K562 (cell line): ENCODE results near the gene KLHL12. TPM values are rescaled to one million over a fixed set of nuclear protein-coding genes. Genes with fewer than 3 reads are reported as not detected.

Experiments used
- CTBP1 ChIP-seq: fragments of 450-650 bp; IDR thresholded peaks from 2 replicates; pipeline ENCODE4 v1.6.1; 2016; ENCODE audit warnings: borderline replicate concordance
- EP300 ChIP-seq: IDR thresholded peaks from 2 replicates; pipeline ENCODE4 v1.6.1; 2012; ENCODE audit warnings: low read length, improper control_type of control experiment
- ESRRA ChIP-seq: fragments of 450-650 bp; IDR thresholded peaks from 2 replicates; pipeline ENCODE4 v1.6.1; 2014; ENCODE audit warnings: low read depth, mild to moderate bottlenecking, moderate library complexity, borderline replicate concordance
- HNRNPL ChIP-seq: fragments of 200-400 bp; formaldehyde crosslinking; IDR thresholded peaks from 2 replicates; pipeline ENCODE4 v1.6.1; 2017; ENCODE audit warnings: low read depth, mild to moderate bottlenecking, low read length
- MTF1 ChIP-seq: fragments of 250-450 bp; sonication (Bioruptor Pico); IDR thresholded peaks from 2 replicates; pipeline ENCODE4 v1.9.0; 2021; ENCODE audit warnings: moderate library complexity, mild to moderate bottlenecking, inconsistent platforms, borderline replicate concordance
- PCBP1 ChIP-seq: fragments of 200-400 bp; formaldehyde crosslinking; IDR thresholded peaks from 2 replicates; pipeline ENCODE4 v1.6.1; 2018; ENCODE audit warnings: mild to moderate bottlenecking, low read depth, low read length; ENCODE audit not compliant: poor library complexity, severe bottlenecking
- PRMT5 ChIP-seq: sonication (generic); formaldehyde crosslinking; IDR thresholded peaks from 2 replicates; pipeline ENCODE4 v1.5.0; 2020; ENCODE audit warnings: missing genetic modification reagents
- RB1 ChIP-seq: fragments of 450-650 bp; IDR thresholded peaks from 2 replicates; pipeline ENCODE4 v1.6.1; 2017; ENCODE audit warnings: low read depth, mild to moderate bottlenecking
- RBM25 ChIP-seq: fragments of 200-400 bp; formaldehyde crosslinking; IDR thresholded peaks from 2 replicates; pipeline ENCODE4 v1.6.1; 2018; ENCODE audit warnings: low read length, low read depth, moderate library complexity; ENCODE audit not compliant: severe bottlenecking
- SAP30 ChIP-seq: fragments of 200-600 bp; sonication (generic); IDR thresholded peaks from 2 replicates; pipeline ENCODE4 v1.6.1; 2012; ENCODE audit warnings: borderline replicate concordance, low read depth, mild to moderate bottlenecking, moderate library complexity, low read length, control low read depth, inconsistent platforms; ENCODE audit not compliant: insufficient read depth, poor library complexity, severe bottlenecking
- TGIF2 ChIP-seq: sonication (generic); formaldehyde crosslinking; IDR thresholded peaks from 2 replicates; pipeline ENCODE4 v1.8.1; 2022; ENCODE audit warnings: mild to moderate bottlenecking, missing genetic modification reagents, moderate library complexity
- ZNF668 ChIP-seq: fragments of 250-450 bp; sonication (Bioruptor Pico); IDR thresholded peaks from 2 replicates; pipeline ENCODE4 v1.8.0; 2022; ENCODE audit warnings: mild to moderate bottlenecking, inconsistent platforms
- polyA plus RNA-seq, 8 experiments: library from polyadenylated mRNA; depleted of rRNA in 4 of 8; stranded (reverse) in 5 of 8; unstranded in 3 of 8; fragments of >200 nt; fragmentation: Nextera tagmentation in 2 of 8; fragmentation: Illumina TruSeq in 1 of 8; extraction: Ambion mirVana in 2 of 8; extraction: Trizol in 1 of 8; gene quantifications; 2 replicates each; pipeline versions ENCODE4 v1.2.1 to v1.2.3, GENCODE V29; 2011 to 2014; ENCODE audit warnings: inconsistent platforms in 1 of 8, missing spikeins in 1 of 8
- total RNA-seq, 7 experiments: library from RNA; depleted of rRNA in 6 of 7; stranded (reverse); fragments of >200 nt in 6 of 7; fragmentation: Illumina TruSeq in 2 of 7; extraction: Trizol in 2 of 7; gene quantifications; 2 replicates each; pipeline versions ENCODE4 v1.2.1 to v1.2.3, GENCODE V29; 2011 to 2021; ENCODE audit warnings: low replicate concordance in 1 of 7
- TF ChIP-seq, protein P1 (sequence below): sonication (generic); formaldehyde crosslinking; IDR thresholded peaks from 2 replicates; pipeline ENCODE4 v1.8.0; 2023; ENCODE audit warnings: missing genetic modification reagents, mild to moderate bottlenecking, borderline replicate concordance
- TF ChIP-seq, protein P2 (sequence below): sonication (generic); formaldehyde crosslinking; IDR thresholded peaks from 2 replicates; pipeline ENCODE4 v1.8.0; 2022; ENCODE audit warnings: missing genetic modification reagents, mild to moderate bottlenecking, borderline replicate concordance
- TF ChIP-seq, protein P3 (sequence below): fragments of 450-650 bp; formaldehyde crosslinking; IDR thresholded peaks from 2 replicates; pipeline ENCODE4 v1.4.0; 2022; ENCODE audit warnings: mild to moderate bottlenecking, moderate library complexity
- TF ChIP-seq, protein P4 (sequence below): fragments of 250-450 bp; sonication (Bioruptor Pico); IDR thresholded peaks from 2 replicates; pipeline ENCODE4 v1.6.1; 2021; ENCODE audit warnings: mild to moderate bottlenecking
- TF ChIP-seq, protein P5 (sequence below): conservative IDR thresholded peaks from 2 replicates; pipeline ENCODE4 v1.6.1; 2011; ENCODE audit warnings: low read depth, mild to moderate bottlenecking, low read length; ENCODE audit not compliant: control insufficient read depth

KLHL12 gene
- total and polyA plus RNA-seq, 9 of the 15 experiments (the other 6 are each of a cell fraction or from before 2014, with no cell fraction given): 23.1 to 85.1 (median 35.0) TPM

DNA sequence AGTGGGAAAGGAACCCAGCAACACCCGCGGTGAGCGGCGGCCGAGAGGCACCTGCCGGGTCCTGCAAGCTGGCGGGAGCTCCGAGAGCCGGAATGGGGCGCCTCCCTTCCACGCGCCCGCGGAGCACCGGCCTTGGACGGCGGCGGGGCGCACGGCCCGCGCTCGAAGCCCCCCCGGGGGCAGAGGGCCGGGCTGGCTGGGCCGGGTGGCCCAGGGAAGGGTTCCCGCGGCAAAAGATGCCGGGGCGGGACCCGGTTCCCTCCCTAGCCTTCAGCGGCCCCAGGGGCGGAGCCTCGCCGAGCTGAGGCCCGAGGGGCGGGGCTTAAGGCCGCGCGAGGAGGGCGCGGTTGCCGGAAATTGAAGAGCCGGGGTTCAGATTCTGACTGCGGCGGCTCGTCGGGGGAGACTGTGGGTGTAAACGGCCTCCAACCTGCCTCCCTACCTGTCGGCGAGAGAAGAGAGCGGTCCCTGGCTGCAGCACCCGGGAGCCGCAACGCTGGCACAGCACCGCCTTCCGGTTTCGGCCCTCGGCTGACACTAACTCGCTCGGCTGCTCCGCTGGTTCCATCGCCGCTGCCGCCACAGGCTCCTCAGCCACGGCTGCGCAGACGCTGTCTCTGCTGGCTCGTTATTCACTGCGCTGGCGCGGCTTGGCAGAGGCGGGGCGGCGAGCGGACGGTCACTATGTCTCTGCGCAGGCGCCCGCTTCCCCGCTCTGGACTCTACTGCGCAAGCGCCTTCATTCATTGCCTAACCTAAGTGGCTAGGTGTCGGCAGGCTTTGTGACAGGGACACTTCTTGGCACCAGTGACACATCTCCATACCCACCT lies 38.3 kb downstream of the KLHL12 start, which contains the start of gene RABIF (continued):
- TF ChIP-seq, protein P1, sequence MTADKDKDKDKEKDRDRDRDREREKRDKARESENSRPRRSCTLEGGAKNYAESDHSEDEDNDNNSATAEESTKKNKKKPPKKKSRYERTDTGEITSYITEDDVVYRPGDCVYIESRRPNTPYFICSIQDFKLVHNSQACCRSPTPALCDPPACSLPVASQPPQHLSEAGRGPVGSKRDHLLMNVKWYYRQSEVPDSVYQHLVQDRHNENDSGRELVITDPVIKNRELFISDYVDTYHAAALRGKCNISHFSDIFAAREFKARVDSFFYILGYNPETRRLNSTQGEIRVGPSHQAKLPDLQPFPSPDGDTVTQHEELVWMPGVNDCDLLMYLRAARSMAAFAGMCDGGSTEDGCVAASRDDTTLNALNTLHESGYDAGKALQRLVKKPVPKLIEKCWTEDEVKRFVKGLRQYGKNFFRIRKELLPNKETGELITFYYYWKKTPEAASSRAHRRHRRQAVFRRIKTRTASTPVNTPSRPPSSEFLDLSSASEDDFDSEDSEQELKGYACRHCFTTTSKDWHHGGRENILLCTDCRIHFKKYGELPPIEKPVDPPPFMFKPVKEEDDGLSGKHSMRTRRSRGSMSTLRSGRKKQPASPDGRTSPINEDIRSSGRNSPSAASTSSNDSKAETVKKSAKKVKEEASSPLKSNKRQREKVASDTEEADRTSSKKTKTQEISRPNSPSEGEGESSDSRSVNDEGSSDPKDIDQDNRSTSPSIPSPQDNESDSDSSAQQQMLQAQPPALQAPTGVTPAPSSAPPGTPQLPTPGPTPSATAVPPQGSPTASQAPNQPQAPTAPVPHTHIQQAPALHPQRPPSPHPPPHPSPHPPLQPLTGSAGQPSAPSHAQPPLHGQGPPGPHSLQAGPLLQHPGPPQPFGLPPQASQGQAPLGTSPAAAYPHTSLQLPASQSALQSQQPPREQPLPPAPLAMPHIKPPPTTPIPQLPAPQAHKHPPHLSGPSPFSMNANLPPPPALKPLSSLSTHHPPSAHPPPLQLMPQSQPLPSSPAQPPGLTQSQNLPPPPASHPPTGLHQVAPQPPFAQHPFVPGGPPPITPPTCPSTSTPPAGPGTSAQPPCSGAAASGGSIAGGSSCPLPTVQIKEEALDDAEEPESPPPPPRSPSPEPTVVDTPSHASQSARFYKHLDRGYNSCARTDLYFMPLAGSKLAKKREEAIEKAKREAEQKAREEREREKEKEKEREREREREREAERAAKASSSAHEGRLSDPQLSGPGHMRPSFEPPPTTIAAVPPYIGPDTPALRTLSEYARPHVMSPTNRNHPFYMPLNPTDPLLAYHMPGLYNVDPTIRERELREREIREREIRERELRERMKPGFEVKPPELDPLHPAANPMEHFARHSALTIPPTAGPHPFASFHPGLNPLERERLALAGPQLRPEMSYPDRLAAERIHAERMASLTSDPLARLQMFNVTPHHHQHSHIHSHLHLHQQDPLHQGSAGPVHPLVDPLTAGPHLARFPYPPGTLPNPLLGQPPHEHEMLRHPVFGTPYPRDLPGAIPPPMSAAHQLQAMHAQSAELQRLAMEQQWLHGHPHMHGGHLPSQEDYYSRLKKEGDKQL (CRISPR knock-in tag): no peak
- TF ChIP-seq, protein P2, sequence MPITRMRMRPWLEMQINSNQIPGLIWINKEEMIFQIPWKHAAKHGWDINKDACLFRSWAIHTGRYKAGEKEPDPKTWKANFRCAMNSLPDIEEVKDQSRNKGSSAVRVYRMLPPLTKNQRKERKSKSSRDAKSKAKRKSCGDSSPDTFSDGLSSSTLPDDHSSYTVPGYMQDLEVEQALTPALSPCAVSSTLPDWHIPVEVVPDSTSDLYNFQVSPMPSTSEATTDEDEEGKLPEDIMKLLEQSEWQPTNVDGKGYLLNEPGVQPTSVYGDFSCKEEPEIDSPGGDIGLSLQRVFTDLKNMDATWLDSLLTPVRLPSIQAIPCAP: no peak
- TF ChIP-seq EP300 (no peak), HNRNPL (0 out of 2 replicates have a peak, but pooled peaks have one; percentile 50), CTBP1 (peak; percentile 97), PCBP1 (peak; percentile 40), TGIF2 (0 out of 2 replicates have a peak, but pooled peaks have one; percentile 81), RBM25 (no peak), SAP30 (peak; percentile 93), PRMT5 (CRISPR knock-in tag) (no peak), ESRRA (peak; percentile 21; the same call in 1 of the 2 replicates), ZNF668 (CRISPR knock-in tag) (no peak), RB1 (peak; percentile 86), MTF1 (CRISPR knock-in tag) (no peak)
- TF ChIP-seq, protein P3, sequence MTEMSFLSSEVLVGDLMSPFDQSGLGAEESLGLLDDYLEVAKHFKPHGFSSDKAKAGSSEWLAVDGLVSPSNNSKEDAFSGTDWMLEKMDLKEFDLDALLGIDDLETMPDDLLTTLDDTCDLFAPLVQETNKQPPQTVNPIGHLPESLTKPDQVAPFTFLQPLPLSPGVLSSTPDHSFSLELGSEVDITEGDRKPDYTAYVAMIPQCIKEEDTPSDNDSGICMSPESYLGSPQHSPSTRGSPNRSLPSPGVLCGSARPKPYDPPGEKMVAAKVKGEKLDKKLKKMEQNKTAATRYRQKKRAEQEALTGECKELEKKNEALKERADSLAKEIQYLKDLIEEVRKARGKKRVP (CRISPR knock-in tag): no peak
- TF ChIP-seq, protein P4, sequence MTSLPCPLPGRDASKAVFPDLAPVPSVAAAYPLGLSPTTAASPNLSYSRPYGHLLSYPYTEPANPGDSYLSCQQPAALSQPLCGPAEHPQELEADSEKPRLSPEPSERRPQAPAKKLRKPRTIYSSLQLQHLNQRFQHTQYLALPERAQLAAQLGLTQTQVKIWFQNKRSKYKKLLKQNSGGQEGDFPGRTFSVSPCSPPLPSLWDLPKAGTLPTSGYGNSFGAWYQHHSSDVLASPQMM (CRISPR knock-in tag): no peak
- TF ChIP-seq, protein P5, sequence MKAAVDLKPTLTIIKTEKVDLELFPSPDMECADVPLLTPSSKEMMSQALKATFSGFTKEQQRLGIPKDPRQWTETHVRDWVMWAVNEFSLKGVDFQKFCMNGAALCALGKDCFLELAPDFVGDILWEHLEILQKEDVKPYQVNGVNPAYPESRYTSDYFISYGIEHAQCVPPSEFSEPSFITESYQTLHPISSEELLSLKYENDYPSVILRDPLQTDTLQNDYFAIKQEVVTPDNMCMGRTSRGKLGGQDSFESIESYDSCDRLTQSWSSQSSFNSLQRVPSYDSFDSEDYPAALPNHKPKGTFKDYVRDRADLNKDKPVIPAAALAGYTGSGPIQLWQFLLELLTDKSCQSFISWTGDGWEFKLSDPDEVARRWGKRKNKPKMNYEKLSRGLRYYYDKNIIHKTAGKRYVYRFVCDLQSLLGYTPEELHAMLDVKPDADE: 0 out of 2 replicates have a peak, but pooled peaks have one; percentile 13
